Epithelial cell of esophagus (primary cell): ENCODE measurements around the gene GAPT.

Experiments
- DNase-seq: peaks from one replicate; pipeline ENCODE4 v3.0.0; 2010; ENCODE audit warnings: low read depth
- H3K4me3 ChIP-seq: 2 replicates; pipeline ENCODE4 v1.5.1; 2011; ENCODE audit warnings: mild to moderate bottlenecking, low read length, control low read depth
- TF ChIP-seq, protein P1 (sequence below): IDR thresholded peaks from 2 replicates; pipeline ENCODE4 v1.5.1; 2011; ENCODE audit warnings: low read depth, mild to moderate bottlenecking, low read length, control low read depth, inconsistent platforms; ENCODE audit not compliant: insufficient read depth; ENCODE audit errors: missing control alignments

Gene GAPT

DNA sequence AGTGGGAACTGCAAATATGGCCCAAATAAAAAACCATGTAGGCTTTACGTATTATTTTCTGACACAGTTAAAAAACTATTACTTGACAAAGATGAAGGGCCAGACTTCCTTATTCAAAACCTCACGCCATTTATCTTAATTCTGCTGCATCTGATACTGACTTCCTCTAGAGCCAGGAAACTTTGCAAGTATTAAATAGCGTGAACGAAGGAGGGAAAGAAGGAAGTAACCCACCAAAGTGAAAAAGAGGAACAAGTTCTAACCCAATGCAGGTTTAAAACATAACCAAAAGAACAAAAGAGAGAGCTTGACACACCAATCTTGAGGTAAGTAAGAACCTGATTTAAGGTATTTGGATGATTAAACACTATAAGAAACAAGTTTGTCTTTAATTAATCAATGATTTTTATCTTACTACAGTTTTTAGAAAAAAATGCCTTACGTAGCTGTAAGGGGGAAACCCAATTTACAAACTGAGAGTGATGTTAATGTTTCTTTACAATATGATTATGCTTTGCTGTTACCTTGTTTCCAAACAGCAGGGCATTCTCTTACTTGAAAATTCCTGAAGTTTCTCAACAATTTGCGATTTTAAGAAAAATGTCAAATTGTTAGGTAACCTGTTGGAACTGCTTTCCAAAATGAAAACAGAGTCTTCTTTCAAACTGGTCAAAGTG lies at the start of gene GAPT:
TSS of gene GAPT (plus strand) at position 220 of the 677 bp plus-strand sequence. CDS start 3,102 bp downstream, outside the sequence.
- no peak within 1 kb of the TSS for H3K4me3 ChIP-seq
- TF ChIP-seq, protein P1, sequence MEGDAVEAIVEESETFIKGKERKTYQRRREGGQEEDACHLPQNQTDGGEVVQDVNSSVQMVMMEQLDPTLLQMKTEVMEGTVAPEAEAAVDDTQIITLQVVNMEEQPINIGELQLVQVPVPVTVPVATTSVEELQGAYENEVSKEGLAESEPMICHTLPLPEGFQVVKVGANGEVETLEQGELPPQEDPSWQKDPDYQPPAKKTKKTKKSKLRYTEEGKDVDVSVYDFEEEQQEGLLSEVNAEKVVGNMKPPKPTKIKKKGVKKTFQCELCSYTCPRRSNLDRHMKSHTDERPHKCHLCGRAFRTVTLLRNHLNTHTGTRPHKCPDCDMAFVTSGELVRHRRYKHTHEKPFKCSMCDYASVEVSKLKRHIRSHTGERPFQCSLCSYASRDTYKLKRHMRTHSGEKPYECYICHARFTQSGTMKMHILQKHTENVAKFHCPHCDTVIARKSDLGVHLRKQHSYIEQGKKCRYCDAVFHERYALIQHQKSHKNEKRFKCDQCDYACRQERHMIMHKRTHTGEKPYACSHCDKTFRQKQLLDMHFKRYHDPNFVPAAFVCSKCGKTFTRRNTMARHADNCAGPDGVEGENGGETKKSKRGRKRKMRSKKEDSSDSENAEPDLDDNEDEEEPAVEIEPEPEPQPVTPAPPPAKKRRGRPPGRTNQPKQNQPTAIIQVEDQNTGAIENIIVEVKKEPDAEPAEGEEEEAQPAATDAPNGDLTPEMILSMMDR = no peak
- no peak for DNase-seq

DNA sequence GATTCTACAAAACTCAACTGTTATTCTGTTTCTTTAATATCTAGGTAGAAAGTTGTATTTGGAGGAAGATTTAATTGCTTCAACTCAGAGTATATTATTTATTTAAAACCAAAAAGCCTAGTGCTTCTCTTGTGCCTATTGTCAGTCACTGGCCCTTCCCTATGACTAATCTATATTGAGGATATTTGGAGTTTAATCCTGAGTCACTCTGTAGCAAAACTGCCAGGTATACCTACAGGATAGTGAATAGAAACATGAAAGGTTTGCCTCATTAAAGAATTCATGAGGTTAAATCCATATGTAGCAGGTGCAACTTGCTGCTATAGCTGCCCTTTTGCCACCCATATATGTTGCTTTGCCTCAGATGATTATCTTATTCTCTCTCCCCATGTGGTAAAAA lies 46.4 kb upstream of the GAPT start:
- DNase-seq = peak; percentile 78
- H3K4me3 ChIP-seq = no peak overlapping the region

DNA sequence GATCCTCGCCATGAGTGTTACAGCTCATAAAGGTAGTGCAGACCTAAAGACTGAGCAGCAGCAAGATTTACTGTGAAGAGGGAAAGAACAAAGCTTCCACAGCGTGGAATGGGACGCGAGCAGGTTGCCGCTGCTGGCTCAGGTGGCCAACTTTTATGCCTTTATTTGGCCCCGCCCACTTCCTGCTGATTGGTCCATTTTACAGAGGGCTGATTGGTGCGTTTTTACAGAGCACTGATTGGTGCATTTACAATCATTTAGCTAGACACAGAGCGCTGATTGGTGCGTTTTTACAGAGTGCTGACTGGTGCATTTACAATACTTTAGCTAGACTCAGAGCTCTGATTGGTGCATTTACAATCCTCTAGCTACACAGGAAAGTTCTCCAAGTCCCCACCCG lies 45.2 kb upstream of the GAPT start:
- TF ChIP-seq, protein P1 = no peak
- H3K4me3 ChIP-seq = no peak overlapping the region
- peak; percentile 19 for DNase-seq

More for the DNA sequence above, 46.4 kb upstream of the GAPT start:
- TF ChIP-seq, protein P1 = no peak

DNA sequence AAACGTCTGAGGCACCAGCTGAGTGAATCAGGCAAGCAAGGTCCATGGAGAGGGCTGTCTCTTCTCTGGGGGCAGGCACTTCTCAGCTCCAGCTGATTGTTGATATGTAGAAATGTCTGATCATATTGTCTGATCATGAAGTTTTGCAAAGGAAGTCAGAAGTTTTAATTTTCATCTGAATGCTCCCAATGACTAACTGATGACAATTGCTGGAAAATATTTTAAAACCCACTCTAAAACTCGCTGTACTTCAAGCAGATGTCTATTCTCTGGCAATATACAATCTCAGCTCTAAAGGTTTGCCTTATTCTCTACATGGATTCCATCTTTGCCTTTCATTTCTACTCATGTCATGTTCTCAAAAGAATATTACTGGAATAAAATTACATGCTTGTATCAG lies 44.0 kb upstream of the GAPT start:
- no peak overlapping the region for H3K4me3 ChIP-seq
- TF ChIP-seq, protein P1 = no peak
- DNase-seq = no peak

DNA sequence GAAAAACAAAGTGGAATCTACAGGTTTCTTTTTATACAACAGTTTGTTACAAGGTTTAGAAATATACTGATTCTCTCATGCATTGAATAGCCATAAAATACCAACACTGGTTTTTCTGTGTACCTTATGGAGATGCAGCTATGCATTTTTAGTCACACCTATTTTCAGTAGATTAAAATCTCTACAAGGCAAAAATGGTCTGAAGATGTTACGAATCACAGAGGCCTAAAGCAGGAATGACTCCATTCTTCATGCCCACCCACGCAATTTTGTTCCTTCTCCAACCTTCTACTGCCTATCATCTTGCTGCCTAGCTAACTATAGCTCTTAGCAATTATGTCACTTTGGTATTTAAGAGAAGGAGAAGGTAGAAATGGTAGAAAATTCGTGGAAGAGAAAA lies 41.2 kb upstream of the GAPT start:
- H3K4me3 ChIP-seq = no peak overlapping the region
- TF ChIP-seq, protein P1 = no peak
- peak; percentile 61 for DNase-seq

DNA sequence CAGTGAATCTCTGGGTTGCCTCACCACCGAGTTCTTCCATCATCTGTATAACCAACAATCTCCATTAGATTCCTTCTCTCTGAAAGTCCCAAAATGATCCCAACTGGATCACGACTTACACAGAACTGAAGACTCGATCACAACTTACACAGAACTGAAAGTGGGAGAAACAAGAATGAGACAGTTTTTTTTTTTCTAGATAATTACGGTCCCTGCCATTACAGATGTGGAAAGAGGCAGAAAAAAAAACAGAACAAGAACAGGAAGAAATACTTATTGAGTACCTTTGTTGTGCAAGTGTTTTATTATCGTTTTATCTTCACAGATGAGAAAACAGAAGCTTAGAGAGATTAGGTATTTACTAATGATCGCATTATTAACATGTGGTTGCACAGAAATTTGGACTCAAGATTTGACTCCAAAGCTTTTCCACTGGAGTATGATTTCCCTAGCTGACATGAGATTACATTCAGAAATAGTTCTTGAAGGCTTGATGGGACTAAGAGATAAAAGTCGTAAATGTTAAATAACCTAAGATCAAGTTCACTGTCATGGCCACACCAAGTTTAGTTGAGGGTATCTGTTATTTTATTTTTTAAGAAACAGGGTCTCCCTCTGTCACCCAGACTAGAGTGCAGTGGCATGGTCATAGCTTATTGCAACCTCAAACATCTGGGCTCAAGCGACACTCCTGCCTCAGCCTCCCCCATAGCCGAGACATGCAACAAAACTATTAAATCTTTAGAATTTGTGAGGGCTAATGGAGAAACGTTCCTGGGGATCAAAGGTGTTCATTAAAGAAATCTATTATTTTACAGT lies 40.2 kb upstream of the GAPT start:
- peak; percentile 40 for DNase-seq
- TF ChIP-seq, protein P1 = no peak
- H3K4me3 ChIP-seq = no peak overlapping the region
